ENCODE data around the gene SLC15A5. TPM values are rescaled to one million over a fixed set of nuclear protein-coding genes. Genes with fewer than 3 reads are reported as not detected.

SLC15A5 gene
- polyA plus RNA-seq, 1 of the 3 experiments (the other 2 are of a cell fraction) = not detected

DNA sequence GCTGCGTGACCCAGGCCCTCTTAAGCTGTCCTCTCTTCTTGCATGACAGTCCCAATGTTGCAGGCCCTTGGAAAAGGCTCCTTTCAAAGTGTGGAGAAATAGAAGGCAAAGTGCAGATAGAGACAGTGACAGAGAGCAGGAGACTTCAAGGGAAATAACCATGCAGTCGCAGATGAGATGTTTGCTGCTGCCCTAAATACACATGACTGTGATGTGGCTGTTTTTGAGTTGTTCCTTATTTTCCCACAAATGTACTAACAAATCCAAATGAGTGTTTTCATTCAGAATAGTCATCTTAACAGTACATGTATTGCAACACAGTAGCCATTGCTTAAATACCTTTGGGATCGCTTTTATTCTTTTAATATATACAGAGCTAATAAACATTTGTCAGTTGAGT is 101.6 kb downstream of the SLC15A5 start:
- Histone ChIP-seq H3K36me3 (replicated peaks in 1 of 2; ENCODE audit: control insufficient read depth in 1 of 2, insufficient read depth in 2 of 2, low read length in 1 of 2) (no peaks in the 10 kb centered on the region), H3K4me2 (no peak overlapping the region), H3K9me3 (no peaks in the 10 kb centered on the region), H2AFZ (ENCODE audit: low read depth) (no peak overlapping the region), H3K4me1 (ENCODE audit: control insufficient read depth in 1 of 2, insufficient read depth in 2 of 2, low read depth in 1 of 2, low read length in 1 of 2) (no peaks in the 10 kb centered on the region), H4K20me1 (ENCODE audit: insufficient read depth) (no peaks in the 10 kb centered on the region), H3K9me2 (no peaks in the 10 kb centered on the region), H3K79me2 (ENCODE audit: insufficient read depth) (no peaks in the 10 kb centered on the region), H3K27me3 (ENCODE audit: insufficient read depth) (no peaks in the 10 kb centered on the region), H3K27ac (ENCODE audit: low read depth in 2 of 2, low read length in 1 of 2) (no peak overlapping the region), H3K4me3 (ENCODE audit: low read depth in 2 of 2, low read length in 1 of 2) (no peak overlapping the region), H3K9ac (no peak overlapping the region), H3F3A (replicated peaks; ENCODE audit: insufficient read depth) (no peaks in the 10 kb centered on the region)
- POLR2A ChIA-PET = no interaction called here
- CTCF ChIA-PET = no interaction called here
- WGBS (ENCODE audit: low lambda C conversion rate) = 25% methylated on average over 3 of the region's 3 CpGs
- DNase-seq = no peak
- no peak for TF ChIP-seq FOXJ3 (CRISPR knock-in tag; IDR thresholded peaks at IDR 0.05)

DNA sequence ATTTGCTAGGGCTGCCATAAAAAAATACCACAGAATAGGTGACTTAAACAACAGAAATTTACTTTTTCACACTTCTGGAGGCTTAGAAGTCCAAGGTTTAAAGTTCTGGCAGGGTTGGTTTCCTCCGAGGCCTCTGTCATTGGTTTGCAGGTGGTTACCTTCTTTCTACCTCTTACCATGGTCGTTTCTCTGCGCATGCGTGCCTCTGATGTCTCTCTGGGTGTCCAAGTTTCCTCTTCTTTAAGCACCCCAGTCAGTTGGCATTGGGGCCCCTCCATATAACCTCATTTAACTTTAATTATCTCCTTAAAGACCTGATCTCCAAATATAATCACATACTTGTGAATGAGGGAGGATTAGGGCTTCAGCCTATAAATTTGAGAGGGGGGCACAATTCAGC is 103.2 kb downstream of the SLC15A5 start:
- WGBS (ENCODE audit: low lambda C conversion rate) = 8% methylated on average over 4 of the region's 4 CpGs
- Histone ChIP-seq H3F3A (replicated peaks; ENCODE audit: insufficient read depth) (no peaks in the 10 kb centered on the region), H3K4me2 (no peak overlapping the region), H3K27ac (ENCODE audit: low read depth in 2 of 2, low read length in 1 of 2) (no peak overlapping the region), H3K9me3 (no peaks in the 10 kb centered on the region), H3K4me1 (ENCODE audit: control insufficient read depth in 1 of 2, insufficient read depth in 2 of 2, low read depth in 1 of 2, low read length in 1 of 2) (no peaks in the 10 kb centered on the region), H3K9ac (no peak overlapping the region), H3K36me3 (replicated peaks in 1 of 2; ENCODE audit: control insufficient read depth in 1 of 2, insufficient read depth in 2 of 2, low read length in 1 of 2) (no peaks in the 10 kb centered on the region), H3K79me2 (ENCODE audit: insufficient read depth) (no peaks in the 10 kb centered on the region), H3K4me3 (ENCODE audit: low read depth in 2 of 2, low read length in 1 of 2) (no peak overlapping the region), H2AFZ (ENCODE audit: low read depth) (no peak overlapping the region), H4K20me1 (ENCODE audit: insufficient read depth) (no peaks in the 10 kb centered on the region), H3K9me2 (no peaks in the 10 kb centered on the region), H3K27me3 (ENCODE audit: insufficient read depth) (no peaks in the 10 kb centered on the region)
- DNase-seq = no peak
- ChIA-PET POLR2A (no interaction called here), CTCF (interaction anchor here (1.4 kb wide), 1 partner anchor 12 kb away, joined by 3 read pairs; no protein-coding TSS in a partner anchor)
- TF ChIP-seq RAD21 (IDR thresholded peaks at IDR 0.05; ENCODE audit: low read length) (no peak), FOXJ3 (CRISPR knock-in tag; IDR thresholded peaks at IDR 0.05) (no peak), EZH2phosphoT487 (IDR thresholded peaks at IDR 0.05; ENCODE audit: borderline replicate concordance, low read depth) (no peak), CHD2 (IDR thresholded peaks at IDR 0.05; ENCODE audit: low read length, partially characterized antibody) (no peak), TAF1 (IDR thresholded peaks at IDR 0.05; ENCODE audit: borderline replicate concordance, low read depth, low read length) (no peak), RCOR1 (IDR thresholded peaks at IDR 0.05; ENCODE audit: low read length) (no peak), RFX5 (IDR thresholded peaks at IDR 0.05; ENCODE audit: low read length) (no peak), JUND (IDR thresholded peaks at IDR 0.05) (no peak), POLR2AphosphoS5 (IDR thresholded peaks at IDR 0.05; ENCODE audit: low read depth, low read length) (no peak)
- TF ChIP-seq, protein P1, sequence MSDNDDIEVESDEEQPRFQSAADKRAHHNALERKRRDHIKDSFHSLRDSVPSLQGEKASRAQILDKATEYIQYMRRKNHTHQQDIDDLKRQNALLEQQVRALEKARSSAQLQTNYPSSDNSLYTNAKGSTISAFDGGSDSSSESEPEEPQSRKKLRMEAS (IDR thresholded peaks at IDR 0.05; ENCODE audit: low read depth) = no peak
- TF ChIP-seq, protein P2, sequence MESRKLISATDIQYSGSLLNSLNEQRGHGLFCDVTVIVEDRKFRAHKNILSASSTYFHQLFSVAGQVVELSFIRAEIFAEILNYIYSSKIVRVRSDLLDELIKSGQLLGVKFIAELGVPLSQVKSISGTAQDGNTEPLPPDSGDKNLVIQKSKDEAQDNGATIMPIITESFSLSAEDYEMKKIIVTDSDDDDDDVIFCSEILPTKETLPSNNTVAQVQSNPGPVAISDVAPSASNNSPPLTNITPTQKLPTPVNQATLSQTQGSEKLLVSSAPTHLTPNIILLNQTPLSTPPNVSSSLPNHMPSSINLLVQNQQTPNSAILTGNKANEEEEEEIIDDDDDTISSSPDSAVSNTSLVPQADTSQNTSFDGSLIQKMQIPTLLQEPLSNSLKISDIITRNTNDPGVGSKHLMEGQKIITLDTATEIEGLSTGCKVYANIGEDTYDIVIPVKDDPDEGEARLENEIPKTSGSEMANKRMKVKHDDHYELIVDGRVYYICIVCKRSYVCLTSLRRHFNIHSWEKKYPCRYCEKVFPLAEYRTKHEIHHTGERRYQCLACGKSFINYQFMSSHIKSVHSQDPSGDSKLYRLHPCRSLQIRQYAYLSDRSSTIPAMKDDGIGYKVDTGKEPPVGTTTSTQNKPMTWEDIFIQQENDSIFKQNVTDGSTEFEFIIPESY (IDR thresholded peaks at IDR 0.05; ENCODE audit: borderline replicate concordance, low read depth) = no peak

DNA sequence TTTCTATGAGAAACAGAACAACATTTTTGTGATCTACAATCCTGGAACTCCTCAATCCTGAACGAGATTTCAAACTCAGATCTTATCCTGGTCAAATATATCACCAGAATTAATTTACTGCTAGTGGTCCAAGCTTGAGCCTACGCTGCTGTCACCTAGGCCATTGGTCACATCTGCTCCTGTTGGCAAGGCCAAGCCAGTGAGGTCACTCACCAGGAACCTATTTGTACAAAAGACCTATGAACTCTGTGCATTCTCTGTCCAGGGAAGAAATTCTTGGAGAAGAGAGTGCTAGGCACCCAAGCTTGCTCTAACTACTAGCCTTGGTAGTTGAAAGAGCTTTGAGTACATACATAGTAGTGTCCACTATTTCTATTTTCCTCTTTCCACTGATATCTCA is 106.1 kb downstream of the SLC15A5 start:
- no peaks in the 10 kb centered on the region for H4K20me1 ChIP-seq (ENCODE audit: insufficient read depth)
- H3K36me3 ChIP-seq (replicated peaks in 1 of 2; ENCODE audit: control insufficient read depth in 1 of 2, insufficient read depth in 2 of 2, low read length in 1 of 2) = no peaks in the 10 kb centered on the region
- H3K9ac ChIP-seq = no peak overlapping the region
- no peaks in the 10 kb centered on the region for H3F3A ChIP-seq (replicated peaks; ENCODE audit: insufficient read depth)
- TF ChIP-seq EP300 (IDR thresholded peaks at IDR 0.05; ENCODE audit: borderline replicate concordance in 1 of 2, low read depth in 1 of 2, low read length in 1 of 2) (no peak), EZH2phosphoT487 (IDR thresholded peaks at IDR 0.05; ENCODE audit: borderline replicate concordance, low read depth) (no peak), RAD21 (IDR thresholded peaks at IDR 0.05; ENCODE audit: low read length) (no peak), FOXM1 (IDR thresholded peaks at IDR 0.05; ENCODE audit: low read depth) (no peak), CHD2 (IDR thresholded peaks at IDR 0.05; ENCODE audit: low read length, partially characterized antibody) (no peak), SMC3 (IDR thresholded peaks at IDR 0.05; ENCODE audit: low read depth, low read length) (no peak)
- TF ChIP-seq, protein P2 (IDR thresholded peaks at IDR 0.05; ENCODE audit: borderline replicate concordance, low read depth) = no peak
- TF ChIP-seq, protein P3, sequence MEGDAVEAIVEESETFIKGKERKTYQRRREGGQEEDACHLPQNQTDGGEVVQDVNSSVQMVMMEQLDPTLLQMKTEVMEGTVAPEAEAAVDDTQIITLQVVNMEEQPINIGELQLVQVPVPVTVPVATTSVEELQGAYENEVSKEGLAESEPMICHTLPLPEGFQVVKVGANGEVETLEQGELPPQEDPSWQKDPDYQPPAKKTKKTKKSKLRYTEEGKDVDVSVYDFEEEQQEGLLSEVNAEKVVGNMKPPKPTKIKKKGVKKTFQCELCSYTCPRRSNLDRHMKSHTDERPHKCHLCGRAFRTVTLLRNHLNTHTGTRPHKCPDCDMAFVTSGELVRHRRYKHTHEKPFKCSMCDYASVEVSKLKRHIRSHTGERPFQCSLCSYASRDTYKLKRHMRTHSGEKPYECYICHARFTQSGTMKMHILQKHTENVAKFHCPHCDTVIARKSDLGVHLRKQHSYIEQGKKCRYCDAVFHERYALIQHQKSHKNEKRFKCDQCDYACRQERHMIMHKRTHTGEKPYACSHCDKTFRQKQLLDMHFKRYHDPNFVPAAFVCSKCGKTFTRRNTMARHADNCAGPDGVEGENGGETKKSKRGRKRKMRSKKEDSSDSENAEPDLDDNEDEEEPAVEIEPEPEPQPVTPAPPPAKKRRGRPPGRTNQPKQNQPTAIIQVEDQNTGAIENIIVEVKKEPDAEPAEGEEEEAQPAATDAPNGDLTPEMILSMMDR (IDR thresholded peaks at IDR 0.05) = no peak
- H3K27ac ChIP-seq (ENCODE audit: low read depth in 2 of 2, low read length in 1 of 2) = no peak overlapping the region
- H3K79me2 ChIP-seq (ENCODE audit: insufficient read depth) = no peaks in the 10 kb centered on the region
- no peak overlapping the region for H2AFZ ChIP-seq (ENCODE audit: low read depth)
- no peak overlapping the region for H3K4me2 ChIP-seq
- no peaks in the 10 kb centered on the region for H3K27me3 ChIP-seq (ENCODE audit: insufficient read depth)
- H3K4me3 ChIP-seq (ENCODE audit: low read depth in 2 of 2, low read length in 1 of 2) = no peak overlapping the region
- no peaks in the 10 kb centered on the region for H3K4me1 ChIP-seq (ENCODE audit: control insufficient read depth in 1 of 2, insufficient read depth in 2 of 2, low read depth in 1 of 2, low read length in 1 of 2)
- H3K9me3 ChIP-seq = no peaks in the 10 kb centered on the region
- 0% methylated on average over 2 of the region's 2 CpGs for WGBS (ENCODE audit: low lambda C conversion rate)
- ChIA-PET CTCF (no interaction called here), POLR2A (no interaction called here)
- no peaks in the 10 kb centered on the region for H3K9me2 ChIP-seq
- DNase-seq = no peak
